DOHH2 (cell line): Measurements from ENCODE around the gene KCND1.

Experiments
- EZH2phosphoT487 ChIP-seq: fragments of 200-600 bp; sonication (generic); IDR thresholded peaks from 2 replicates; pipeline ENCODE4 v1.6.1; 2017; ENCODE audit warnings: borderline replicate concordance, mild to moderate bottlenecking, antibody characterized with exemption, low read length, moderate library complexity, mixed read lengths
- TF ChIP-seq, protein P1 (sequence below): fragments of 200-600 bp; sonication (generic); IDR thresholded peaks from one replicate; pipeline ENCODE4 v1.5.1; 2014; ENCODE audit warnings: antibody characterized with exemption, mild to moderate bottlenecking, low read depth, low read length; ENCODE audit not compliant: poor library complexity, severe bottlenecking

DNA sequence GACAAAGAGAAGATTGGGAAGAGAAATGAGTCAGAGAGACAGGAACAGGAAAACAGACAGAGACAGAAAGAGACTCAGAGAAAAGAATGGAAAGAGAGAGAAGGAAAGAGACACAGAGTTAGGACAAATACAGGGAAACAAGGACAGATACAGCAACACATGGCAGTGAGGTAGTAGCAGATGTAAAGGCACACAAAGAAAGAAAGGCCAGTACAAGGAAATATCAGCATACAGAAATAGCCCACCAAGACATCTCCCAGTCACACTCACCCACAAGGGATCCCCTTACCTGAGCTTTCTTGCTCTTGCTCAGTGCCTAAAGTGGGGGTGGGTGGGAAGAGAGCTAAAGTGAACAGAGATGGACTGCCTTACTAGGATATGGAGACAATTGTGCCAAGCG is 26.2 kb upstream of the KCND1 start:
- TF ChIP-seq, protein P1, sequence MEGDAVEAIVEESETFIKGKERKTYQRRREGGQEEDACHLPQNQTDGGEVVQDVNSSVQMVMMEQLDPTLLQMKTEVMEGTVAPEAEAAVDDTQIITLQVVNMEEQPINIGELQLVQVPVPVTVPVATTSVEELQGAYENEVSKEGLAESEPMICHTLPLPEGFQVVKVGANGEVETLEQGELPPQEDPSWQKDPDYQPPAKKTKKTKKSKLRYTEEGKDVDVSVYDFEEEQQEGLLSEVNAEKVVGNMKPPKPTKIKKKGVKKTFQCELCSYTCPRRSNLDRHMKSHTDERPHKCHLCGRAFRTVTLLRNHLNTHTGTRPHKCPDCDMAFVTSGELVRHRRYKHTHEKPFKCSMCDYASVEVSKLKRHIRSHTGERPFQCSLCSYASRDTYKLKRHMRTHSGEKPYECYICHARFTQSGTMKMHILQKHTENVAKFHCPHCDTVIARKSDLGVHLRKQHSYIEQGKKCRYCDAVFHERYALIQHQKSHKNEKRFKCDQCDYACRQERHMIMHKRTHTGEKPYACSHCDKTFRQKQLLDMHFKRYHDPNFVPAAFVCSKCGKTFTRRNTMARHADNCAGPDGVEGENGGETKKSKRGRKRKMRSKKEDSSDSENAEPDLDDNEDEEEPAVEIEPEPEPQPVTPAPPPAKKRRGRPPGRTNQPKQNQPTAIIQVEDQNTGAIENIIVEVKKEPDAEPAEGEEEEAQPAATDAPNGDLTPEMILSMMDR = no peak
- TF ChIP-seq EZH2phosphoT487 = no peak
